GM03348 (cell line): Measurements from ENCODE around the gene RAB25.
"Not testable (repeated sequence)": the region's sequence is repeated elsewhere in the genome, so short reads cannot be mapped to it uniquely, and the experiment has no call there.

Experiments used
- DNase-seq: peaks from one replicate; pipeline ENCODE4 v3.0.0; 2012; ENCODE audit warnings: low spot score

RAB25 gene

GRCh38 chr1:156060937-156061636, at the start of gene RAB25:
Gene RAB25, plus strand, starts transcription at chr1:156061160. Its CDS starts 241 bp downstream, at chr1:156061401.
- no peak for DNase-seq

- no peak for DNase-seq
These were observed 48.7 kb upstream of the RAB25 start for GRCh38 chr1:156012051-156012817.

- no peak for DNase-seq
These were observed 46.1 kb upstream of the RAB25 start for GRCh38 chr1:156014829-156015228.

GRCh38 chr1:156019946-156020292, 41.0 kb upstream of the RAB25 start:
- no peak for DNase-seq

GRCh38 chr1:156020293-156021092, 40.5 kb upstream of the RAB25 start, which contains the start of gene SSR2:
Gene SSR2, minus strand, starts transcription at chr1:156020951. Its CDS starts 784 bp downstream, at chr1:156020167.
- peak; percentile 94 for DNase-seq

GRCh38 chr1:156021093-156021428, 39.9 kb upstream of the RAB25 start:
- no peak for DNase-seq

GRCh38 chr1:156021954-156022353, 39.0 kb upstream of the RAB25 start:
- DNase-seq = no peak

GRCh38 chr1:156024801-156025200, 36.2 kb upstream of the RAB25 start:
- DNase-seq = no peak

GRCh38 chr1:156025876-156026275, 35.1 kb upstream of the RAB25 start:
- DNase-seq = peak; percentile 59

GRCh38 chr1:156026588-156026987, 34.4 kb upstream of the RAB25 start:
- no peak for DNase-seq

GRCh38 chr1:156033011-156033410, 27.9 kb upstream of the RAB25 start:
- DNase-seq = peak; percentile 51

- DNase-seq = not testable (repeated sequence)
These were observed 26.0 kb upstream of the RAB25 start for GRCh38 chr1:156034991-156035390.

- DNase-seq = no peak
These were observed 18.1 kb upstream of the RAB25 start for GRCh38 chr1:156042828-156043227.

- no peak for DNase-seq
These were observed 15.9 kb upstream of the RAB25 start for GRCh38 chr1:156045076-156045475.

GRCh38 chr1:156048663-156049258, 12.2 kb upstream of the RAB25 start:
- no peak for DNase-seq

- DNase-seq = no peak
These were observed 10.6 kb upstream of the RAB25 start for GRCh38 chr1:156050376-156050775.

- no peak for DNase-seq
These were observed 9.8 kb upstream of the RAB25 start for GRCh38 chr1:156051011-156051725.

GRCh38 chr1:156052862-156053767, 7.8 kb upstream of the RAB25 start:
- peak; percentile 84 for DNase-seq

GRCh38 chr1:156053768-156054499, 7.0 kb upstream of the RAB25 start, which contains the start of gene UBQLN4:
Gene UBQLN4, minus strand, starts transcription at chr1:156053798. Its CDS starts 97 bp downstream, at chr1:156053701.
- DNase-seq = peak; percentile 96
